Tibial nerve (tissue), 4 donors: ENCODE data around the gene ADIPOR2. TPM values are rescaled to one million over a fixed set of nuclear protein-coding genes. Genes with fewer than 3 reads are reported as not detected.
"Not testable (repeated sequence)": the region's sequence is repeated elsewhere in the genome, so short reads cannot be mapped to it uniquely, and the experiment has no call there.

Experiments
- DNase-seq, 2 donors: peaks; one replicate each; pipeline ENCODE4 v3.0.0-alpha.2; 2019; ENCODE audit warnings: low spot score in 2 of 2
- H3K27ac ChIP-seq, 4 donors: fragments of 200-600 bp; sonication (generic) in 3 of 4; one replicate each; pipeline ENCODE4 v1.5.1; 2017 to 2019; ENCODE audit warnings: mild to moderate bottlenecking in 1 of 4
- H3K27me3 ChIP-seq, 2 donors: fragments of 200-600 bp; sonication (generic) in 1 of 2; one replicate each; pipeline versions ENCODE4 v1.5.1 to v1.6.0; 2017 to 2019
- H3K36me3 ChIP-seq, 3 donors: fragments of 200-600 bp; sonication (generic); one replicate each; pipeline ENCODE4 v1.5.1; 2018 to 2019
- H3K4me1 ChIP-seq, 4 donors: fragments of 200-600 bp; sonication (generic) in 3 of 4; one replicate each; pipeline ENCODE4 v1.5.1; 2017 to 2019
- H3K4me3 ChIP-seq, 4 donors: fragments of 200-600 bp; sonication (generic) in 3 of 4; one replicate each; pipeline ENCODE4 v1.5.1; 2017 to 2019; ENCODE audit warnings: mild to moderate bottlenecking in 1 of 4, moderate library complexity in 1 of 4
- H3K9me3 ChIP-seq, 4 donors: fragments of 200-600 bp; sonication (generic) in 3 of 4; one replicate each; pipeline ENCODE4 v1.5.1; 2017 to 2019
- CTCF ChIP-seq, 5 experiments: fragments of 200-600 bp in 3 of 5; fragments of 450-650 bp in 2 of 5; sonication (generic) in 3 of 5; IDR thresholded peaks; one replicate each; pipeline ENCODE4 v1.5.1; 2016 to 2019; ENCODE audit warnings: antibody characterized with exemption in 5 of 5, mild to moderate bottlenecking in 3 of 5, moderate library complexity in 2 of 5
- EP300 ChIP-seq, 2 donors: sonication (generic); formaldehyde crosslinking; IDR thresholded peaks; one replicate each; pipeline ENCODE4 v1.6.1; 2017; ENCODE audit warnings: antibody characterized with exemption in 2 of 2, mild to moderate bottlenecking in 1 of 2
- POLR2A ChIP-seq, 2 donors: fragments of 450-650 bp; IDR thresholded peaks; one replicate each; pipeline ENCODE4 v1.6.1; 2017; ENCODE audit warnings: antibody characterized with exemption in 2 of 2, mild to moderate bottlenecking in 2 of 2, moderate library complexity in 2 of 2
- WGBS, 2 donors: methylation state at CpG; one replicate each; pipeline ENCODE4 v1.1.5; 2018; 5-methylcytosine and 5-hydroxymethylcytosine counted together
- total RNA-seq, 4 donors: library from RNA; depleted of rRNA; stranded (reverse); fragments of >200 nt; gene quantifications; one replicate each; pipeline ENCODE4 v1.1.0, GENCODE V29; 2016

Gene ADIPOR2
- total RNA-seq, 4 donors from 2014 or later = 66.6 to 123 (median 72.1) TPM

- WGBS, 2 donors = 86 to 91% methylated on average over 3 of the region's 3 CpGs
- no peak overlapping the region for H3K4me3 ChIP-seq
- H3K4me1 ChIP-seq = peaks cover 0 to 39% (median 4%) of the 10 kb centered on the region in 4 donors
- H3K27me3 ChIP-seq = peaks cover 0 to 12% of the 10 kb centered on the region in 2 donors
- H3K36me3 ChIP-seq = no peaks in the 10 kb centered on the region
- no peaks in the 10 kb centered on the region for H3K9me3 ChIP-seq
- no peak for DNase-seq
- H3K27ac ChIP-seq = no peak overlapping the region
- TF ChIP-seq CTCF (IDR thresholded peaks at IDR 0.05) (no peak), POLR2A (IDR thresholded peaks at IDR 0.05) (no peak), EP300 (IDR thresholded peaks at IDR 0.05) (no peak)
These were observed 124.2 kb downstream of the ADIPOR2 start for GRCh38 chr12:1815108-1815507.

GRCh38 chr12:1815814-1816729 lies 125.2 kb downstream of the ADIPOR2 start:
- Histone ChIP-seq H3K4me3 (no peak overlapping the region), H3K27ac (no peak overlapping the region), H3K27me3 (peaks cover 0 to 22% of the 10 kb centered on the region in 2 donors), H3K4me1 (peaks cover 0 to 37% (median 4%) of the 10 kb centered on the region in 4 donors), H3K36me3 (no peaks in the 10 kb centered on the region), H3K9me3 (no peaks in the 10 kb centered on the region)
- 68% methylated on average over 21 of the region's 21 CpGs for WGBS, 2 donors
- no peak for DNase-seq
- no peak for TF ChIP-seq CTCF (IDR thresholded peaks at IDR 0.05)
- no peak for TF ChIP-seq POLR2A (IDR thresholded peaks at IDR 0.05)
- TF ChIP-seq EP300 (IDR thresholded peaks at IDR 0.05) = no peak

GRCh38 chr12:1816730-1817348 lies 126.0 kb downstream of the ADIPOR2 start:
- Histone ChIP-seq H3K4me3 (no peak overlapping the region), H3K27me3 (peaks cover 0 to 29% of the 10 kb centered on the region in 2 donors), H3K36me3 (no peaks in the 10 kb centered on the region), H3K4me1 (peaks cover 0 to 30% (median 4%) of the 10 kb centered on the region in 4 donors), H3K9me3 (no peaks in the 10 kb centered on the region), H3K27ac (no peak overlapping the region)
- TF ChIP-seq EP300 (IDR thresholded peaks at IDR 0.05) (no peak), CTCF (IDR thresholded peaks at IDR 0.05) (no peak), POLR2A (IDR thresholded peaks at IDR 0.05) (no peak)
- no peak for DNase-seq
- WGBS, 2 donors = 93% methylated on average over 9 of the region's 9 CpGs

DNA sequence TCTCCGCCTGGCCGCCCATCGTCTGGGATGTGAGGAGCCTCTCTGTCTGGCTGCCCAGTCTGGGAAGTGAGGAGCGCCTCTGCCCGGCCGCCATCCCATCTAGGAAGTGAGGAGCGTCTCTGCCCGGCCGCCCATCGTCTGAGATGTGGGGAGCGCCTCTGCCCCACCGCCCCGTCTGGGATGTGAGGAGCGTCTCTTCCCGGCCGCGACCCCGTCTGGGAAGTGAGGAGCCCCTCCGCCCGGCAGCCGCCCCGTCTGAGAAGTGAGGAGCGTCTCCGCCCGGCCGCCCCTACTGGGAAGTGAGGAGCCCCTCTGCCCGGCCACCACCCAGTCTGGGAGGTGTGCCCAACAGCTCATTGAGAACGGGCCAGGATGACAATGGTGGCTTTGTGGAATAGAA lies 127.1 kb downstream of the ADIPOR2 start:
- H3K27ac ChIP-seq, H3K4me3 ChIP-seq, H3K9me3 ChIP-seq, DNase-seq, H3K36me3 ChIP-seq: not testable (repeated sequence)
- Histone ChIP-seq H3K27me3 (peaks cover 0 to 40% of the 10 kb centered on the region in 2 donors), H3K4me1 (peaks cover 0 to 21% (median 4%) of the 10 kb centered on the region in 4 donors)
- WGBS, 2 donors = 84 to 91% methylated on average over 9 to 25 of the region's 28 CpGs

DNA sequence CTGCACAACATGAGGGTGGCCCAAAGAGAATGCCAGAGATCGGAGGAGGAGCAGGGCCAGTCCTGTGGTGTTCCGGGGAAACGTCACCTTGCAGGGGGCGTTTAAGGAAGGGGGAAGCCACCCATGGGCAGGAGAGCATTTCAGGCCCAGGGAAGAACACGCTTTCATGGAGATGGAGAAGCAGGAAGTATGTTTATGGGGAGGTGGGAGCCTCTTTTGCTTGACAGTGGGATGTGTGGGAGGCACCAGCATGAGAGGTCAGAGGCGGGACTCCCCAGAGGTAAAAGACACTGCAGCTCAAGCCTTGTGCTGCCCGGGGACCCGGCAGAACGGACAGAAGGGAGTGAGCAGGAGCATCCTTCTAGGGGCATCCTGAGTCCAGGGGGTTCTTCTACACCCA lies 128.2 kb downstream of the ADIPOR2 start:
- Histone ChIP-seq H3K36me3 (no peaks in the 10 kb centered on the region), H3K4me3 (no peak overlapping the region), H3K27ac (no peak overlapping the region), H3K9me3 (no peaks in the 10 kb centered on the region), H3K4me1 (peaks cover 0 to 10% (median 0%) of the 10 kb centered on the region in 4 donors), H3K27me3 (peaks cover 0 to 51% of the 10 kb centered on the region in 2 donors)
- DNase-seq = no peak
- 67 to 70% methylated on average over 9 of the region's 9 CpGs for WGBS, 2 donors
- TF ChIP-seq EP300 (IDR thresholded peaks at IDR 0.05) (no peak), CTCF (IDR thresholded peaks at IDR 0.05) (no peak), POLR2A (IDR thresholded peaks at IDR 0.05) (no peak)
